BLaER1 (cell line): ENCODE results near the gene STEEP1.
A peak's percentile ranks its signal among the peaks of the same experiment; 100 is the strongest.

Source experiments
- H3K27ac ChIP-seq: shearing (Covaris generic); formaldehyde crosslinking; 2 replicates; pipeline ENCODE4 v1.8.1; 2022
- H3K27me3 ChIP-seq: shearing (Covaris generic); formaldehyde crosslinking; 2 replicates; pipeline ENCODE4 v1.8.1; 2022
- H3K36me3 ChIP-seq: shearing (Covaris generic); formaldehyde crosslinking; 2 replicates; pipeline ENCODE4 v1.8.1; 2022
- H3K4me1 ChIP-seq: shearing (Covaris generic); formaldehyde crosslinking; 2 replicates; pipeline ENCODE4 v1.8.1; 2022
- H3K4me2 ChIP-seq: shearing (Covaris generic); formaldehyde crosslinking; 2 replicates; pipeline ENCODE4 v1.8.1; 2022
- H3K4me3 ChIP-seq: shearing (Covaris generic); formaldehyde crosslinking; 2 replicates; pipeline ENCODE4 v1.8.1; 2022
- H3K9ac ChIP-seq: shearing (Covaris generic); formaldehyde crosslinking; 2 replicates; pipeline ENCODE4 v1.8.1; 2022
- H3K9me3 ChIP-seq: shearing (Covaris generic); formaldehyde crosslinking; 2 replicates; pipeline ENCODE4 v1.8.1; 2022
- H4K20me1 ChIP-seq: shearing (Covaris generic); formaldehyde crosslinking; 2 replicates; pipeline ENCODE4 v1.8.1; 2022
- Cebpa-rat ChIP-seq: shearing (Covaris generic); IDR thresholded peaks from 2 replicates; pipeline ENCODE4 v1.8.1; 2022

The STEEP1 gene

DNA sequence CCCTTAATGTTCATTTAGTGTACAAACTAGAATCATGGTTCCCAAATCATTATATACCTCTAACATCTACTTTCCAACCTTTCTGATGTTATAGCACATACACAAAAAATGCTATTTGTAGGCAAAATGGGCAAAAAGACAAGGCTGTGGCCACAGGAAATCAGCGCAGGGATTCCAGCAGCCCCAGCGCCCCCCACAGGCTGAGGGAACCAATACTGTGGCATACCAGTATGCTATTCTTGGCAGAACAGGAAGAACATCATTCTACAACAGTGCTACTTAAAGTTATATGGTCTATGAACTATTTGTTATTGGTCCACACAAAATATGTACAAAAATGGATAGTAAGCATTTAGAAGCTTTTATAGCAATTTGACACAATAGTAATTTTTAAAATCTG lies 25.3 kb downstream of the STEEP1 start:
- H3K9ac ChIP-seq = no peak overlapping the region
- H3K9me3 ChIP-seq = no peaks in the 10 kb centered on the region
- no peaks in the 10 kb centered on the region for H3K27me3 ChIP-seq
- H3K27ac ChIP-seq = no peak overlapping the region
- no peak for TF ChIP-seq Cebpa-rat
- no peaks in the 10 kb centered on the region for H4K20me1 ChIP-seq
- H3K4me2 ChIP-seq = no peak overlapping the region
- peaks cover 32% of the 10 kb centered on the region for H3K36me3 ChIP-seq
- H3K4me3 ChIP-seq = no peak overlapping the region
- H3K4me1 ChIP-seq = no peaks in the 10 kb centered on the region

DNA sequence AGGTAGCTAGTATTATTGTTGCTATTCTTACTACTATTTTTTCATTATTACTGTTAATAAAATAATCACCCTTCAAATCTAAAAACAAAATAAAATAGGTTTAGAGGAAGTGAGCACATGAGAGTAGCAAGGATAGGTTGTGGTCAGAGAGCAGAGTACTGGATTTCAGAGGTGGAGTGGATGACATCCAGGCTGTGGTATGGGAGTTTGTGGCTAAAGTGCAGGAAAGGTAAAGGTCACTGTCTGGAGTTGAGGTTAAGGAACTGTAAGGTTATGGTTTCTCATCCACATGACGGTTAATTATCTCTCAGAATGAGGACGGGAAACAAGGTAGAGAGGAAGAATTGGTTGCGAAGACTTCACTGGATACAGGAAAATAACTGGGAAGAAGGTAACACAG lies 27.7 kb downstream of the STEEP1 start:
- H3K4me2 ChIP-seq = no peak overlapping the region
- no peak for TF ChIP-seq Cebpa-rat
- no peak overlapping the region for H3K4me3 ChIP-seq
- no peaks in the 10 kb centered on the region for H4K20me1 ChIP-seq
- H3K9me3 ChIP-seq = no peaks in the 10 kb centered on the region
- no peaks in the 10 kb centered on the region for H3K4me1 ChIP-seq
- H3K9ac ChIP-seq = no peak overlapping the region
- H3K36me3 ChIP-seq = peaks cover 32% of the 10 kb centered on the region
- no peak overlapping the region for H3K27ac ChIP-seq
- no peaks in the 10 kb centered on the region for H3K27me3 ChIP-seq

DNA sequence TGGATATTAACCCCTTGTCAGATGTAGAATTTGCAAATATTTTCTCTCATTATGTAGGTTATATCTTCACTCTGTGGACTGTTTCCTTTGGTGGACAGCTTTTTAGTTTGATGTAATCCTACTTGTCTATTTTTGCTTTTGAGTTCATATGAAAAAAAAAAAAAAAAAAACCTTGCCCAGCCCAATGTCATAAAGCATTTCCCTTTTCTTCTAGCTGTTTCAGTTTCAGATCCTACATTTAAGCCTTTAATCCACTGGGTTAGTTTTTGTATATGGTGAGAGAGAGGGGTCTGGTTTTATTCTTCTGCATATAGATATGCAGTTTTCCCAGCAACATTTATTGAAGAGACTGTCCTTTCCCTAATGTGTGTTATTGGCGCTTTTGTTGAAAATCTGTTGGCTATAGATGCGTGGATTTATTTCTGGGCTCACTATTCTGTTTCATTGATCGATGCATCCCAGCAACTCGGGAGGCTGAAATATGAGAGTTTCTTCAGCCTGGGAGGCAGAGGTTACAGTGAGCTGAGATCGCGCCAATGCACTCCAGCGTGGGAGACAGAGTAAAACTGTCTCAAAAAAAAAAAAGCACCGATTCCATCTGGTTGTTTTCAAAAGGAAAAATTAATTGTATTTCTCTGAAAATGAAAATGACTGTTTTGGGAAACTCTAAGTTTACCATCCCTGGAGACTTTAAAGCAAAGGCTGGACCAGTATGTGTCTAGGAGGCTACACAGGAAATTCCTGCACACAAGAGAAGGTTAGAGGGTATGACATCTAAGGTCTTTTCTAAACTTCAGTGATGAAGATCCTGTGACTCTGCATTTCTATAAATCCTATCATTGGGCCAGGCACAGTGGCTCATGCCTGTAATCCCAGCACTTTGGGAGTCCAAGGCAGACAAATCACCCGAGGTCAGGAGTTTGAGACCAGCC lies 35.6 kb downstream of the STEEP1 start:
- H3K9me3 ChIP-seq = no peaks in the 10 kb centered on the region
- H3K4me1 ChIP-seq = peaks cover 21% of the 10 kb centered on the region
- H3K27me3 ChIP-seq = no peaks in the 10 kb centered on the region
- H3K4me3 ChIP-seq = no peak overlapping the region
- 0 out of 2 replicates have a peak overlapping the region, but pooled peaks have one; percentile 6 for H3K9ac ChIP-seq
- H4K20me1 ChIP-seq = no peaks in the 10 kb centered on the region
- 0 out of 2 replicates have a peak overlapping the region, but pooled peaks have one; percentile 18 for H3K27ac ChIP-seq
- H3K4me2 ChIP-seq = peak overlapping the region; percentile 52
- TF ChIP-seq Cebpa-rat = no peak
- H3K36me3 ChIP-seq = no peaks in the 10 kb centered on the region

DNA sequence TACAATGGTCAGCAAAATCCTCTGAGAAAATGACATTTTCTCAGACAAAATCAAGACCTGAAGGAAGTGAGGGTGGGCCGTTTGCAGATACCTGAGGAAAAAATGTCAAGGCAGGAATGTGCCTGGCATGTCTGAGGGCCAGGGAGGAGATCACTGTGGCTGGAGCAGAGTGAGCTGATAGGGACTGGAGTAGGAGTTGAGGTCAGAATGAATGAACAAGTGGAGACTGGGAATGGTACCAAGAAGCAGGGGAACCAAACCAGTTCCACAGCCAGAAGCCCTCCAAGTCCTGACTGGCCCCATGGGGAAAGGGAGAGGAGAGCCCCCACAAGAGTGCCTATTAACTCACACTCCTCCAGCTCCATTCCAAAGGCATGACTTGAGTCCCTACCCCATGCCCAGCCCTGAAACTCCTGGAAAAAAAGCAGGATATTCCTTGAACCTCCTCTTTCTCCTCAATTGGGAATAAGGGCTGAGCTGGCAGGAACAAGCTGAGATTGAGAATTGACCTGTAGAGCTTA lies 41.5 kb downstream of the STEEP1 start:
- no peaks in the 10 kb centered on the region for H3K9me3 ChIP-seq
- no peak for TF ChIP-seq Cebpa-rat

DNA sequence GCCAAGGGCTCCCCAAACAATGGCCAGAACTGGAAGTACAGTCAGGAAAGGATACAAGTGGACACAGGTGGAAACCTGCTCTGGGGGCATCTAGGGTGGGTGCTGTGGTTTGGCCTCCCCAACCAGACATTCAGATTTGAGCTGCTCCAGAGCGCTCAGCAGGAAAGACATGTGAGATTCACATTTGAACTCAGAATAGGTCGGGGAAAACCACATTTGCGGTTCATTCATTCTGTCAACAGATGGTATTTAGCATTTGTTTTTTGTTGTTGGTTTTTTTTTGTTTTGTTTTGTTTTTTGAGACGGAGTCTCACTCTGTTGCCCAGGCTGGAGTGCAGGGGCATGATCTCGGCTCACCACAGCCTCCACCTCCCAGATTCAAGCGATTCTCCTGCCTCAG lies 44.0 kb downstream of the STEEP1 start:
- Histone ChIP-seq H4K20me1 (no peaks in the 10 kb centered on the region), H3K9me3 (no peaks in the 10 kb centered on the region), H3K27ac (0 out of 2 replicates have a peak overlapping the region, but pooled peaks have one; percentile 2), H3K4me3 (no peak overlapping the region), H3K27me3 (no peaks in the 10 kb centered on the region), H3K9ac (no peak overlapping the region), H3K36me3 (no peaks in the 10 kb centered on the region), H3K4me2 (peak overlapping the region; percentile 43), H3K4me1 (peaks cover 19% of the 10 kb centered on the region)
- no peak for TF ChIP-seq Cebpa-rat

More for the DNA sequence above, 41.5 kb downstream of the STEEP1 start:
- Histone ChIP-seq H3K27ac (no peak overlapping the region), H3K4me2 (no peak overlapping the region), H3K4me1 (peaks cover 22% of the 10 kb centered on the region), H3K9ac (no peak overlapping the region), H3K4me3 (no peak overlapping the region), H4K20me1 (no peaks in the 10 kb centered on the region), H3K27me3 (no peaks in the 10 kb centered on the region), H3K36me3 (no peaks in the 10 kb centered on the region)

DNA sequence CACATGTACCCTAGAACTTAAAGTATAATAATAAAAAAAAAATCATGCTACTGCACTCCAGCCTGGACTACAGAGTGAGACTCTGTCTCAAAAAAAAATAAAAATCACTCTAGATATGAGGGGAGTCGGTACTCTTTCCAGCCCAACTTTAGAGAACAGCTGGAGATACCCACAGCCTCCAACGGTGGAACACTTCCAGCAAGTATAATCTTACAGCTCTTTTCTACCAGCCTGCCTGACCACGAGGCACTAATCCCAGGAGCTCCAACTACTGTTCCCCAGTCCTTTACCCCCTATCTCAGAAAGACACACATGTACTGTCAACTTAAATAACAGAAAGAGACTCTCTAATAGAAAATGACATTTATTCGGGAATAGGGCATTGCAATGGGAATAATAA lies 46.8 kb downstream of the STEEP1 start:
- Histone ChIP-seq H3K4me2 (no peak overlapping the region), H3K27me3 (no peaks in the 10 kb centered on the region), H3K4me3 (no peak overlapping the region), H4K20me1 (no peaks in the 10 kb centered on the region), H3K27ac (no peak overlapping the region), H3K36me3 (no peaks in the 10 kb centered on the region), H3K4me1 (peaks cover 19% of the 10 kb centered on the region), H3K9me3 (no peaks in the 10 kb centered on the region), H3K9ac (no peak overlapping the region)
- TF ChIP-seq Cebpa-rat = no peak

DNA sequence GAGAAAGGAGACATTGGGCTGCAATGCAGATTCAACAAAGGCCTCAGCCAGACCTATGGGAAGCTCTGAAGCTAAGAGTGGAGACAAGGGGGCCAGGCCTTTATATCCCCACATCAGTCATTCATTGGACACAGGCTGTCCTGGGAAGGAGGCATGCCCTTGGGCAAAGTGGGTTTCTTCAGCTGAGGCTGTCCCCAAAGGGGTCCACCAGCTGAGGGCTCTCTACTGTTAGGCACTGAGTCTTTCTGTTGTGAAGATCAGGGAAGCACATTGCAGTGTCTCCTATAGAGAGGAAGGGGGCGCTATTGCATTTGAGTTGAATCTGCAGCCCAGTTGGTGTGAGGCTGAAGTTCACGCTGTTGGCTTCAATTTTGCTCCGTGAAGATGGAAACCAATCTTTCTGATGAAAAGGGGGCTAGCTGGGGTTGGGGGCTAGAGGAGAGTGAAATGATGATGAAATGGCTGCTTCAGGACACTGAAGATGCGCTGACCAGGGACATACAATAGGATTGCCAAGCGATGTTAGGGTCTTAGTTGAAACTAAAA lies 49.0 kb downstream of the STEEP1 start:
- TF ChIP-seq Cebpa-rat = no peak
- H3K36me3 ChIP-seq = no peaks in the 10 kb centered on the region

DNA sequence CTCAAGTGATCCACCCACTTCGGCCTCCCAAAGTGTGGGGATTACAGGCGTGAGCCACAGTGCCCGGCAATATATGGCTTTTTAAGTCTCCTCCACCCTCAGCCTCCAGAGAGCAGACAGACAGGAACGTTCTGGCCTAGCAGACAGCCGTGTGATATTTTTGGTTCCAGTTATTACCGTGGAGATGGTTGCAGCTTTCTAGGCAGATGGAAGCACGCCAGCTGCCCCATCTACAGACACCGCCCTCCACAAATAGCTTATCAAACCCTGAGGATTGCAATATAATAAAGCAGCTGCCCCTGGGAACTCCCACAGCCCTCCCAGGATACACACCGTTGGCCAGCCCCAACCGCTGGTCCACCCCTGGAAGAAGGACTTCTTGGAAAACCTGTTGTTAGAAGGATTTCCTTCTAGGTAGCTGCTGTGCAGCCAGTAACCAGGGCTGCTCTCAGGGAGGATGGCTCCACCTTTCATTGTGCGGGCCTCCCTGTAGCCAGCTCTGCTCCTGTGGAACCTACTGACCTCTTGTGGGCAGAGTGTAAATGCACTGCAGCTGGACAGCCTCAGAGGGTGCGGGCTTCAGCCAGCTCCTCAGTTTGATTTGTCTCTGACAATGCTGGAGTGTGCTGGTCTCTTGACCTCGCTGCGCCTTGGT lies 52.9 kb downstream of the STEEP1 start:
- Histone ChIP-seq H3K27me3 (no peaks in the 10 kb centered on the region), H3K36me3 (no peaks in the 10 kb centered on the region), H3K9ac (no peak overlapping the region), H3K4me2 (peak overlapping the region; percentile 71), H4K20me1 (no peaks in the 10 kb centered on the region), H3K27ac (0 out of 2 replicates have a peak overlapping the region, but pooled peaks have one; percentile 51), H3K4me1 (peaks cover 9% of the 10 kb centered on the region), H3K4me3 (no peak overlapping the region), H3K9me3 (no peaks in the 10 kb centered on the region)
- no peak for TF ChIP-seq Cebpa-rat

More for the DNA sequence above, 49.0 kb downstream of the STEEP1 start:
- Histone ChIP-seq H3K4me2 (no peak overlapping the region), H3K9ac (no peak overlapping the region), H3K9me3 (no peaks in the 10 kb centered on the region), H3K27me3 (no peaks in the 10 kb centered on the region), H3K27ac (no peak overlapping the region), H3K4me1 (peaks cover 21% of the 10 kb centered on the region), H4K20me1 (no peaks in the 10 kb centered on the region), H3K4me3 (no peak overlapping the region)

DNA sequence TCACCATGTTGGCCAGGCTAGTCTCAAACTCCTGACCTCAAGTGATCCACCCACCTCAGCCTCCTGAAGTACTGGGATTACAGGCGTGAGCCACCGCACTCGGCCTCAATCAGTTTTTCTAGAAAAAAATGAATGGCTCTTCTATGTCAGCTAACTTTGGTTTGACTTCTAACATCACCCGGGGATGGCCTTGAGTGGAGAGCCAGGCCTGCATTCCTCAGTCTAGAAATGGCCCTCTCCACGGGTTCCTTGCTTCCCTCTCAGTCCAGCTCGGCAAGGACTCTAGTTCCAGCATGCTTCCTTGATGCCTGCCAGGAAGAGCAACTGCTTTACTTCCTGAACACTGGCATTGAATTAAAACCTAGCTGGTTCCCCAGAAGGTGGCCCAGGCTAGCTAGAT lies 58.0 kb downstream of the STEEP1 start:
- Histone ChIP-seq H3K27me3 (no peaks in the 10 kb centered on the region), H3K4me1 (peaks cover 6% of the 10 kb centered on the region), H3K9ac (no peak overlapping the region), H3K27ac (no peak overlapping the region), H3K36me3 (no peaks in the 10 kb centered on the region), H3K9me3 (no peaks in the 10 kb centered on the region), H4K20me1 (no peaks in the 10 kb centered on the region), H3K4me3 (no peak overlapping the region), H3K4me2 (no peak overlapping the region)
- TF ChIP-seq Cebpa-rat = no peak
